PC-3 (cell line): Measurements from ENCODE around the gene KRT15. TPM values are rescaled to one million over a fixed set of nuclear protein-coding genes. Genes with fewer than 3 reads are reported as not detected.

ENCODE experiments used
- ATAC-seq: fragments of 200-7000 bp; cut with Tn5 transposase; 2 replicates; pipeline ENCODE4 v1.9.1; 2020; ENCODE audit warnings: mild to moderate bottlenecking, moderate library complexity
- BruUV-seq: library from RNA; stranded (reverse); fragments of 400-500 nt; replicated peaks from 2 replicates; lab custom pipeline; 2021; lab: Mats Ljungman, UMichigan
- CTCF ChIA-PET: fragments of 300-600 bp; sonication (Branson Sonifier 250); formaldehyde crosslinking; loops from one replicate; lab custom pipeline; 2022; ENCODE audit warnings: antibody characterized with exemption; lab: Charles Lee
- POLR2A ChIA-PET: fragments of 300-600 bp; sonication (Branson Sonifier 250); formaldehyde crosslinking; loops from one replicate; lab custom pipeline; 2022; ENCODE audit warnings: antibody characterized with exemption; ENCODE audit not compliant: unreplicated experiment; lab: Charles Lee
- DNase-seq: peaks from one replicate; pipeline ENCODE4 v3.0.0-alpha.2; 2015
- H2AFZ ChIP-seq: fragments of 300-600 bp; sonication (generic); 2 replicates; pipeline ENCODE4 v1.6.0; 2016; ENCODE audit warnings: antibody characterized with exemption, low read length
- H3F3A ChIP-seq: fragments of 300-600 bp; sonication (generic); one replicate; pipeline ENCODE4 v1.6.0; 2017; ENCODE audit warnings: antibody characterized with exemption, low read length, control low read depth, mild to moderate bottlenecking; ENCODE audit not compliant: unreplicated experiment
- H3K27ac ChIP-seq: fragments of 300-600 bp; sonication (generic); 2 replicates; pipeline ENCODE4 v1.5.1; 2016; ENCODE audit warnings: mild to moderate bottlenecking, low read length
- H3K27me3 ChIP-seq: fragments of 300-600 bp; sonication (generic); 2 replicates; pipeline ENCODE4 v1.6.1; 2016; ENCODE audit warnings: low read length, mixed read lengths
- H3K36me3 ChIP-seq: fragments of 300-600 bp; sonication (generic); 2 replicates; pipeline ENCODE4 v1.6.1; 2016; ENCODE audit warnings: low read depth, mixed run types, low read length, mixed read lengths
- H3K4me1 ChIP-seq: fragments of 300-600 bp; sonication (generic); 2 replicates; pipeline ENCODE4 v1.5.1; 2016; ENCODE audit warnings: low read length; ENCODE audit not compliant: insufficient read depth
- H3K4me2 ChIP-seq: fragments of 300-600 bp; sonication (generic); 2 replicates; pipeline ENCODE4 v1.6.0; 2016; ENCODE audit warnings: low read length
- H3K4me3 ChIP-seq: fragments of 300-600 bp; sonication (generic); 2 replicates; pipeline ENCODE4 v1.5.1; 2016; ENCODE audit warnings: mild to moderate bottlenecking, low read length, mixed read lengths
- H3K79me2 ChIP-seq: fragments of 300-600 bp; sonication (generic); 2 replicates; pipeline ENCODE4 v1.6.1; 2017; ENCODE audit warnings: low read length, mixed read lengths
- H3K9ac ChIP-seq: fragments of 300-600 bp; sonication (generic); 2 replicates; pipeline ENCODE4 v1.6.0; 2016; ENCODE audit warnings: mild to moderate bottlenecking, low read length
- H3K9me2 ChIP-seq: fragments of 300-600 bp; sonication (generic); replicated peaks from 2 replicates; pipeline ENCODE4 v1.6.1; 2016; ENCODE audit warnings: mixed run types, low read length, mixed read lengths
- H3K9me3 ChIP-seq: fragments of 300-600 bp; sonication (generic); 2 replicates; pipeline ENCODE4 v1.6.1; 2016; ENCODE audit warnings: low read length, mixed read lengths
- H4K20me1 ChIP-seq: fragments of 300-600 bp; sonication (generic); 2 replicates; pipeline ENCODE4 v1.6.1; 2016; ENCODE audit warnings: low read length, mixed read lengths
- CTCF ChIP-seq: fragments of 300-600 bp; sonication (generic); conservative IDR thresholded peaks from 2 replicates; pipeline ENCODE4 v1.5.1; 2017; ENCODE audit warnings: antibody characterized with exemption, low read depth, mild to moderate bottlenecking, low read length
- EZH2 ChIP-seq: fragments of 300-600 bp; sonication (generic); IDR thresholded peaks from one replicate; pipeline ENCODE4 v1.6.1; 2017; ENCODE audit warnings: antibody characterized with exemption, mild to moderate bottlenecking, low read length; ENCODE audit not compliant: unreplicated experiment
- EZH2phosphoT487 ChIP-seq: fragments of 300-600 bp; sonication (generic); IDR thresholded peaks from 2 replicates; pipeline ENCODE4 v1.6.1; 2018; ENCODE audit warnings: mild to moderate bottlenecking, antibody characterized with exemption, low read length, borderline replicate concordance
- intact Hi-C: fragments of 100-400 bp; cut with micrococcal nuclease; formaldehyde crosslinking; loops from 2 replicates; pipeline ENCODE4 v1.9.0; 2023
- total RNA-seq: library from RNA; depleted of rRNA; stranded (reverse); fragments of >200 nt; gene quantifications from 2 replicates; pipeline ENCODE4 v1.2.3, GENCODE V29; 2014

The KRT15 gene
- total RNA-seq, 1 experiment from 2014 or later = 121 TPM

GRCh38 chr17:41555105-41555887 lies 36.6 kb upstream of the KRT15 start:
- Histone ChIP-seq H3K36me3 (no peaks in the 10 kb centered on the region), H3K27me3 (no peaks in the 10 kb centered on the region), H3F3A (no peaks in the 10 kb centered on the region), H3K9me3 (no peaks in the 10 kb centered on the region), H3K79me2 (no peaks in the 10 kb centered on the region), H4K20me1 (no peaks in the 10 kb centered on the region), H3K4me3 (no peak overlapping the region), H2AFZ (no peak overlapping the region), H3K9me2 (no peaks in the 10 kb centered on the region), H3K27ac (no peak overlapping the region), H3K9ac (no peak overlapping the region), H3K4me2 (no peak overlapping the region), H3K4me1 (peaks cover 5% of the 10 kb centered on the region)
- ChIA-PET CTCF (interaction anchor here (1.3 kb wide), 1 partner anchor 107 kb away, joined by 3 read pairs; no protein-coding TSS in a partner anchor), POLR2A (no interaction called here)
- no peak for DNase-seq
- no peak for ATAC-seq
- intact Hi-C loops = no loop called here
- no TSS peak for BruUV-seq
- TF ChIP-seq CTCF (no peak), EZH2 (no peak), EZH2phosphoT487 (no peak)

- no peak for DNase-seq
- POLR2A ChIA-PET = no interaction called here
These were observed 35.4 kb upstream of the KRT15 start for GRCh38 chr17:41553987-41554680.

More at GRCh38 chr17:41553987-41554680, 35.4 kb upstream of the KRT15 start:
- Histone ChIP-seq H3K9me3 (no peaks in the 10 kb centered on the region), H4K20me1 (no peaks in the 10 kb centered on the region), H3K27ac (no peak overlapping the region), H3F3A (no peaks in the 10 kb centered on the region), H3K4me2 (no peak overlapping the region), H3K79me2 (no peaks in the 10 kb centered on the region), H3K9ac (no peak overlapping the region), H3K36me3 (no peaks in the 10 kb centered on the region), H3K9me2 (no peaks in the 10 kb centered on the region), H2AFZ (no peak overlapping the region), H3K27me3 (no peaks in the 10 kb centered on the region), H3K4me3 (no peak overlapping the region), H3K4me1 (peaks cover 17% of the 10 kb centered on the region)
- no TSS peak for BruUV-seq
- no peak for ATAC-seq
- CTCF ChIA-PET = no interaction called here
- intact Hi-C loops = no loop called here
- TF ChIP-seq EZH2phosphoT487 (no peak), CTCF (no peak), EZH2 (no peak)
